ENCODE data around the gene AXIN1.

The AXIN1 gene

GRCh38 chr16:286491-287297, 65.8 kb downstream of the AXIN1 start:
- peaks cover 17% of the 10 kb centered on the region for H3K36me3 ChIP-seq (ENCODE audit: insufficient read depth, low read length)
- peaks cover 8% of the 10 kb centered on the region for H3K27me3 ChIP-seq (ENCODE audit: control insufficient read depth, insufficient read depth, low read length)
- H3K4me2 ChIP-seq (ENCODE audit: low read length) = no peak overlapping the region
- H3K4me1 ChIP-seq (ENCODE audit: control insufficient read depth, insufficient read depth, low read length) = no peaks in the 10 kb centered on the region
- H3K9ac ChIP-seq (ENCODE audit: low read depth, low read length) = no peak overlapping the region
- H3K9me3 ChIP-seq (replicated peaks; ENCODE audit: low read length) = no peaks in the 10 kb centered on the region
- no peak overlapping the region for H3K4me3 ChIP-seq (ENCODE audit: low read length)

GRCh38 chr16:285146-286055, 67.1 kb downstream of the AXIN1 start:
- no peak overlapping the region for H3K4me2 ChIP-seq (ENCODE audit: low read length)
- no peaks in the 10 kb centered on the region for H3K9me3 ChIP-seq (replicated peaks; ENCODE audit: low read length)
- H3K36me3 ChIP-seq (ENCODE audit: insufficient read depth, low read length) = peaks cover 17% of the 10 kb centered on the region
- peaks cover 17% of the 10 kb centered on the region for H3K27me3 ChIP-seq (ENCODE audit: control insufficient read depth, insufficient read depth, low read length)
- H3K9ac ChIP-seq (ENCODE audit: low read depth, low read length) = no peak overlapping the region
- no peak overlapping the region for H3K4me3 ChIP-seq (ENCODE audit: low read length)
- no peaks in the 10 kb centered on the region for H3K4me1 ChIP-seq (ENCODE audit: control insufficient read depth, insufficient read depth, low read length)

- H3K27me3 ChIP-seq (ENCODE audit: control insufficient read depth, insufficient read depth, low read length) = peaks cover 17% of the 10 kb centered on the region
- H3K9me3 ChIP-seq (replicated peaks; ENCODE audit: low read length) = no peaks in the 10 kb centered on the region
- no peaks in the 10 kb centered on the region for H3K4me1 ChIP-seq (ENCODE audit: control insufficient read depth, insufficient read depth, low read length)
- H3K36me3 ChIP-seq (ENCODE audit: insufficient read depth, low read length) = peaks cover 17% of the 10 kb centered on the region
- H3K4me3 ChIP-seq (ENCODE audit: low read length) = no peak overlapping the region
- no peak overlapping the region for H3K4me2 ChIP-seq (ENCODE audit: low read length)
- H3K9ac ChIP-seq (ENCODE audit: low read depth, low read length) = no peak overlapping the region
Measured at GRCh38 chr16:284204-285120, 68.1 kb downstream of the AXIN1 start.

GRCh38 chr16:283033-283805, 69.3 kb downstream of the AXIN1 start, which contains the start of gene PDIA2:
TSS of gene PDIA2 (plus strand) at chr16:283164. CDS start at chr16:283170, 6 bp downstream.
- Histone ChIP-seq H3K27me3 (ENCODE audit: control insufficient read depth, insufficient read depth, low read length) (peaks cover 17% of the 10 kb centered on the region), H3K9me3 (replicated peaks; ENCODE audit: low read length) (no peaks in the 10 kb centered on the region), H3K36me3 (ENCODE audit: insufficient read depth, low read length) (peaks cover 12% of the 10 kb centered on the region), H3K9ac (ENCODE audit: low read depth, low read length) (no peak within 1 kb of the TSS), H3K4me3 (ENCODE audit: low read length) (no peak within 1 kb of the TSS), H3K4me1 (ENCODE audit: control insufficient read depth, insufficient read depth, low read length) (no peaks in the 10 kb centered on the region), H3K4me2 (ENCODE audit: low read length) (no peak within 1 kb of the TSS)

- Histone ChIP-seq H3K36me3 (ENCODE audit: insufficient read depth, low read length) (peaks cover 6% of the 10 kb centered on the region), H3K4me3 (ENCODE audit: low read length) (no peak overlapping the region), H3K4me2 (ENCODE audit: low read length) (no peak overlapping the region), H3K4me1 (ENCODE audit: control insufficient read depth, insufficient read depth, low read length) (no peaks in the 10 kb centered on the region), H3K9ac (ENCODE audit: low read depth, low read length) (no peak overlapping the region), H3K27me3 (ENCODE audit: control insufficient read depth, insufficient read depth, low read length) (peaks cover 17% of the 10 kb centered on the region), H3K9me3 (replicated peaks; ENCODE audit: low read length) (no peaks in the 10 kb centered on the region)
Measured at GRCh38 chr16:282491-282890, 70.0 kb downstream of the AXIN1 start.

- Histone ChIP-seq H3K27me3 (ENCODE audit: control insufficient read depth, insufficient read depth, low read length) (peaks cover 17% of the 10 kb centered on the region), H3K4me1 (ENCODE audit: control insufficient read depth, insufficient read depth, low read length) (no peaks in the 10 kb centered on the region), H3K9ac (ENCODE audit: low read depth, low read length) (no peak overlapping the region)
Measured at GRCh38 chr16:281660-282255, 70.8 kb downstream of the AXIN1 start.

GRCh38 chr16:280991-281659, 71.4 kb downstream of the AXIN1 start:
- Histone ChIP-seq H3K4me1 (ENCODE audit: control insufficient read depth, insufficient read depth, low read length) (no peaks in the 10 kb centered on the region), H3K4me3 (ENCODE audit: low read length) (no peak overlapping the region), H3K27me3 (ENCODE audit: control insufficient read depth, insufficient read depth, low read length) (peaks cover 17% of the 10 kb centered on the region)

More at GRCh38 chr16:281660-282255, 70.8 kb downstream of the AXIN1 start:
- no peak overlapping the region for H3K4me3 ChIP-seq (ENCODE audit: low read length)
- H3K9me3 ChIP-seq (replicated peaks; ENCODE audit: low read length) = no peaks in the 10 kb centered on the region
- H3K36me3 ChIP-seq (ENCODE audit: insufficient read depth, low read length) = peaks cover 3% of the 10 kb centered on the region
- H3K4me2 ChIP-seq (ENCODE audit: low read length) = no peak overlapping the region

GRCh38 chr16:280552-280951, 72.0 kb downstream of the AXIN1 start, which contains the start of gene ARHGDIG:
TSS of gene ARHGDIG (plus strand) at chr16:280591. CDS start at chr16:280681, 90 bp downstream.
- H3K36me3 ChIP-seq (ENCODE audit: insufficient read depth, low read length) = no peaks in the 10 kb centered on the region
- no peaks in the 10 kb centered on the region for H3K9me3 ChIP-seq (replicated peaks; ENCODE audit: low read length)
- no peaks in the 10 kb centered on the region for H3K4me1 ChIP-seq (ENCODE audit: control insufficient read depth, insufficient read depth, low read length)
- peaks cover 17% of the 10 kb centered on the region for H3K27me3 ChIP-seq (ENCODE audit: control insufficient read depth, insufficient read depth, low read length)
- H3K9ac ChIP-seq (ENCODE audit: low read depth, low read length) = no peak within 1 kb of the TSS
- peak within 1 kb of the TSS; percentile 58 for H3K4me2 ChIP-seq (ENCODE audit: low read length)
- H3K4me3 ChIP-seq (ENCODE audit: low read length) = no peak within 1 kb of the TSS

More at GRCh38 chr16:280991-281659, 71.4 kb downstream of the AXIN1 start:
- Histone ChIP-seq H3K9me3 (replicated peaks; ENCODE audit: low read length) (no peaks in the 10 kb centered on the region), H3K36me3 (ENCODE audit: insufficient read depth, low read length) (no peaks in the 10 kb centered on the region), H3K4me2 (ENCODE audit: low read length) (peak overlapping the region; percentile 58), H3K9ac (ENCODE audit: low read depth, low read length) (no peak overlapping the region)

- no peak overlapping the region for H3K9ac ChIP-seq (ENCODE audit: low read depth, low read length)
- H3K9me3 ChIP-seq (replicated peaks; ENCODE audit: low read length) = no peaks in the 10 kb centered on the region
- no peak overlapping the region for H3K4me3 ChIP-seq (ENCODE audit: low read length)
- peaks cover 20% of the 10 kb centered on the region for H3K27me3 ChIP-seq (ENCODE audit: control insufficient read depth, insufficient read depth, low read length)
- H3K4me2 ChIP-seq (ENCODE audit: low read length) = no peak overlapping the region
- peaks cover 4% of the 10 kb centered on the region for H3K4me1 ChIP-seq (ENCODE audit: control insufficient read depth, insufficient read depth, low read length)
- H3K36me3 ChIP-seq (ENCODE audit: insufficient read depth, low read length) = no peaks in the 10 kb centered on the region
Measured at GRCh38 chr16:280005-280460, 72.5 kb downstream of the AXIN1 start.
